GM18861 (cell line): ENCODE measurements around the gene SLC35F3.
"Not testable (repeated sequence)": the region's sequence is repeated elsewhere in the genome, so short reads cannot be mapped to it uniquely, and the experiment has no call there.

Experiments used
- ATAC-seq: cut with Tn5 transposase; IDR thresholded peaks from one replicate; pipeline ENCODE4 v1.9.1; 2021; ENCODE audit not compliant: unreplicated experiment

The SLC35F3 gene

DNA sequence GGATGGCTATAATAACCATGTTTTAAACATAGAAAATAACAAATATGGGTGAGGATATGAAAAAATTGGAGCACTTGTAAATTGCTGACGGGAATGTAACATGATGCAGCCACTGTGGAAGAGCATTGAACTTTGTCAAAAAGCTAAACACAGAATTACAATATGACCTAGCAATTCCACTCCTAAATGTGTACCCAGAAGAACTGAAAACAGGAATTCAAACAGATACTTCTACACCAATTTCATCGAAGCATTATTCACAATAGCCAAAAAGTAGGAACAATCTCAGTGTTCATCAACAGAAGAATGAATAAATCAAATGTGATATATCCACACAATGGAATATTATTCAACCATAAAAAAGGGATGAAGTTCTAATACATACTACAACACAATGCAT is 436.1 kb downstream of the SLC35F3 start:
- ATAC-seq = no peak

- ATAC-seq = no peak
Measured at GRCh38 chr1:234342774-234343173, 438.3 kb downstream of the SLC35F3 start.

DNA sequence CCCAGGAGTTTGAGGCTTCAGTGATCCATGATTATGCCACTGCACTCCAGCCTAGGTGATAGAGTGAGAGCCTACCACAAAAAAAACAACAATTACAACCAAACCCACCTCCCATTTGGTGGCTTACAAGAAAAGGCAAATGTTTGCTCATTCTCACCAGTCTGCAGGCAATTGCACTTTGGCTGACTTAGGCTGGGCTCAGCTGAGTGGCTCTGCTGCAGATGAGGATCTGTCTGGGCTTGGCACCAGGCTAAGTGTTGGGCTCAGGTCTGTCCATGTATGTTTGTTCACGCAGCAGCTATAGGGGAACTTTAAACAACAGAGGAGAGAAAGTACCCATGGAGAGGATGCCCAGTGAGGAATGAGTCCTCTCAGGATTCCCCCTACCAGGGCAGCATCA is 440.8 kb downstream of the SLC35F3 start:
- ATAC-seq = no peak

DNA sequence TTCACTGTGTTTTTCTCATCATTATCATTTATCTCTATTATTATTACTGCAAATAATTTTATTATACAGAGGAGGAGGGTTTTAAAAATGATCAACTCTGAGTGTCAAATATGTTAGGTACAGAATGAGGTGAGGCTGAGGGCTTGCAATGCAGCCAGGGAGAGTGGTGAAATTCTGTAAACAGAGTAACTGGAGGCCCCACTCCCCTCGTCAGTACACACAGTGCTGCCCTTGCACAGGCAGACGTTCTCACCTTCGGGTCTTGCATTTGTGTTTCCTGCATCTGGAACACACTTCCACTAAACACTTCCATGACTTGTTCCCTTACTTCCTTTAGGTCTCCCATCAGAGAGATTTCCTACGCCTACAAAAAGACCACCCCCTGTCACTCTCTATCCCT is 444.5 kb downstream of the SLC35F3 start:
- ATAC-seq = no peak

GRCh38 chr1:234355782-234356510 is 451.5 kb downstream of the SLC35F3 start:
- ATAC-seq = no peak

- ATAC-seq = not testable (repeated sequence)
Measured at GRCh38 chr1:234356615-234357269, 452.3 kb downstream of the SLC35F3 start.

DNA sequence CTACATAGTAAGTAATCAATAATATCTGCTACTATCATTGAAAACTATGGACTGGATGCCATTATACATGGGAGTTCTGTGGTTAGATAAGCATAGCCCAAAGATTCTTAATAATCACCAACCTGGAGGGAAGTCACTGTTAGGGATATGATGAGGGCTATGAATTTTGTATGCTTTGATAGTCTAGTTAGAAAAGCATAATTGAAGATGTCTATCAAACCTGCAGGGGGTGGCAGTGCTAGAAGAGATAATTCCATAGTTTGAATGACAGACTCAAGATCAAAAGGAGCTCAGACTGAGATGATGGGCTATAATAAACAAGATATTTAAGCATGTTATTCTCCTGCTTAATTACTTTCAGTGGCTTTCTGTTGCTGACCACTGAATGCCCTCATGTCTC is 453.4 kb downstream of the SLC35F3 start:
- no peak for ATAC-seq

- no peak for ATAC-seq
Measured at GRCh38 chr1:234361102-234361603, 456.7 kb downstream of the SLC35F3 start.

DNA sequence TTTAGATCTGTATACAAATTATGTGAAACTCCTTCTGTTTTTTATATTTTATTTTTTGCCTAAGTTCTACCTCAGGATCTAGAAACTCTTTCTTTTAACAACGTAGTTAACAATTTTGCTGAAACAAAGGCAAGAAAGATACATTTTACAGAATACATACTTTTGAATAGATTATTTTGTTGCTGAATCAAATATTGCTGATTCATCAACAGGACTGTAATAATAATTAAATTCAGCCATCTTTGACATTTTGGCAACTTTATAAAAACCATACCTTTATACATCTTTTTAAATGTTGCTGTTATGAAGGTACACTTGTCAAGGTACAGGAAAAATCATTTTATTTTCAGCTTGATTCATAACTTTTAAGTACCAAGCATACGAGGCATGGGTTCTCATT is 458.1 kb downstream of the SLC35F3 start:
- no peak for ATAC-seq

GRCh38 chr1:234368320-234369032 is 464.0 kb downstream of the SLC35F3 start:
- ATAC-seq = no peak

GRCh38 chr1:234369033-234369430 is 464.6 kb downstream of the SLC35F3 start:
- no peak for ATAC-seq

DNA sequence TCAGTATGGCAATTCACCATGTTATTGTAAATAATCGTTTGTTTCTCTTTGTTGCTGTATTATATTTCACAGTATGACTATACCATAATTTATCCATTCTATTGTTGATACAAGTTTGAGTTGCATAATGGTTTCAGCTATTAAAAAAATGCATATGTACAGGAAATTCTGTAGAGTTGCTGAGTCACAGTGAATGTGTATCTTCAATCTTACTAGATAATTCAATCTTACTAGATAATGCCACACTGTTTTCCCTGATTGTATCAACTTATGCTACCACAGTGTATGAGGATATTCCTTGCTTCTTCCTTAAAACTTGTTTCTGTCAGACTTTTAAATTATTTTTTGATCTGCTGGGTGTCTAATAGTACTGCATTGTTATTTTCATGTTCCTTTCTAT is 465.3 kb downstream of the SLC35F3 start:
- no peak for ATAC-seq

- no peak for ATAC-seq
Measured at GRCh38 chr1:234371414-234371813, 466.9 kb downstream of the SLC35F3 start.

- no peak for ATAC-seq
Measured at GRCh38 chr1:234372011-234372757, 467.7 kb downstream of the SLC35F3 start.

- peak; percentile 89 for ATAC-seq
Measured at GRCh38 chr1:234373064-234373958, 468.8 kb downstream of the SLC35F3 start, which contains the start of gene COA6. Gene COA6 (plus strand): TSS chr1:234373456. CDS start chr1:234373467, 11 bp downstream.

DNA sequence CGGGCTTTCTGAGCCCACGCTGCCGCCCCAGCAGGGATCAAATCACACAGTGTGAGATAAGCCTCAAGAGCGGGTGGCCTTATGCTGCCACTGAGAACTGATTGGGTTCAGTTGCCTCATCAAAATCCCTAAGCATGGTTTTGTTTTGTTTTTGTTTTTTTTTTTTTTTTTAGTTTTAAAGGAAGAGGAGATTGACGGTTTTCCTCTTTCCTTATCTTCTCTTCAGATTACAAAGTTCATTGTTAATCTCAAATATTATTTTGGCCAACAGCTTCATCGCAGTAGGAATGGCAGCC is 469.4 kb downstream of the SLC35F3 start:
- peak; percentile 5 for ATAC-seq
